ENCODE data around the gene CDNF. TPM values are rescaled to one million over a fixed set of nuclear protein-coding genes. Genes with fewer than 3 reads are reported as not detected.
A peak's percentile ranks its signal among the peaks of the same experiment; 100 is the strongest.

CDNF gene
- total RNA-seq, 1 donor from 2014 or later = 3.2 TPM

GRCh38 chr10:14787938-14788337 lies 49.9 kb downstream of the CDNF start:
- no peak for DNase-seq

GRCh38 chr10:14784459-14785055 lies 53.3 kb downstream of the CDNF start:
- no peak for DNase-seq

GRCh38 chr10:14782691-14783363 lies 55.0 kb downstream of the CDNF start:
- DNase-seq = no peak

GRCh38 chr10:14781763-14782162 lies 56.1 kb downstream of the CDNF start:
- DNase-seq = no peak

GRCh38 chr10:14779001-14779651 lies 58.7 kb downstream of the CDNF start:
- DNase-seq = peak; percentile 20

- no peak for DNase-seq
Observed at GRCh38 chr10:14776546-14776945, 61.3 kb downstream of the CDNF start.

- no peak for DNase-seq
Observed at GRCh38 chr10:14775656-14776055, 62.2 kb downstream of the CDNF start.

GRCh38 chr10:14774797-14775196 lies 63.0 kb downstream of the CDNF start, which contains the start of gene FAM107B:
Gene FAM107B, minus strand, starts transcription at chr10:14774897. Its CDS starts 234 bp downstream, at chr10:14774663.
- DNase-seq = no peak

GRCh38 chr10:14774214-14774580 lies 63.6 kb downstream of the CDNF start:
- DNase-seq = no peak

- no peak for DNase-seq
Observed at GRCh38 chr10:14773551-14774213, 64.2 kb downstream of the CDNF start.

GRCh38 chr10:14772399-14772798 lies 65.4 kb downstream of the CDNF start:
- DNase-seq = no peak

- DNase-seq = no peak
Observed at GRCh38 chr10:14770927-14771326, 66.9 kb downstream of the CDNF start.

Other genes with a start within 250 kb of the CDNF start
- 45.1 TPM for gene FAM107B, start 63.1 kb downstream of the CDNF start, total RNA-seq
- gene HSPA14, start 269 bp upstream of the CDNF start, total RNA-seq = 11.8 TPM
- 15.4 TPM for gene MSANTD7, start 269 bp upstream of the CDNF start, total RNA-seq
- 13.1 TPM for gene SUV39H2, start 40.8 kb upstream of the CDNF start, total RNA-seq
- 8.3 TPM for gene DCLRE1C, start 116.1 kb upstream of the CDNF start, total RNA-seq
- not detected for gene MEIG1, start 121.4 kb upstream of the CDNF start, total RNA-seq
- gene OLAH, start 205.9 kb upstream of the CDNF start, total RNA-seq = not detected